NCI-H524 (cell line): ENCODE measurements around the gene ZSWIM4.
A peak's percentile ranks its signal among the peaks of the same experiment; 100 is the strongest.
"Not testable (repeated sequence)": the region's sequence is repeated elsewhere in the genome, so short reads cannot be mapped to it uniquely, and the experiment has no call there.

ENCODE experiments used
- DNase-seq, 2 experiments: peaks; one replicate each; lab custom pipeline; 2025; lab: John Stamatoyannopoulos, UW

The ZSWIM4 gene

GRCh38 chr19:13778398-13778797 is 16.8 kb upstream of the ZSWIM4 start:
- DNase-seq: no peak

DNA sequence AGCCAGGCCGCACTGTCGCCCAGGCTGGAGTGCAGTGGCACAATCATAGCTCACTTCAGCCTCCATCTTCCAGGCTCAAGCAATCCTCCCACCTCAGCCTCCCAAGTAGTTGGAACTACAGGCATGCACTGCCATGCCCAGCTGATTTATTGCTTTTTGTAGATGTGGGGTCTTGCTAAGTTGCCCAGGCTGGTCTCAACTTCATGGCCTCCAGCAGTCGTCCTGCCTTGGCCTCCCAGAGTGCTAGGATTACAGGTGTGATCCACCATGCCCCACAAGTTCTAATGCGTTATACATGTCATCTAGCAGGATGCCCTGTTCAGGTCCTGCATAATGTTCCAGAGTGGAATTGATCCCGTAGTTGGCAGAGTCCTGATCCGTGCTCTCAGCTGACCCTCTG is 16.4 kb upstream of the ZSWIM4 start:
- no peak for DNase-seq

- not testable (repeated sequence) for DNase-seq
Measured at GRCh38 chr19:13779794-13780193, 15.4 kb upstream of the ZSWIM4 start.

DNA sequence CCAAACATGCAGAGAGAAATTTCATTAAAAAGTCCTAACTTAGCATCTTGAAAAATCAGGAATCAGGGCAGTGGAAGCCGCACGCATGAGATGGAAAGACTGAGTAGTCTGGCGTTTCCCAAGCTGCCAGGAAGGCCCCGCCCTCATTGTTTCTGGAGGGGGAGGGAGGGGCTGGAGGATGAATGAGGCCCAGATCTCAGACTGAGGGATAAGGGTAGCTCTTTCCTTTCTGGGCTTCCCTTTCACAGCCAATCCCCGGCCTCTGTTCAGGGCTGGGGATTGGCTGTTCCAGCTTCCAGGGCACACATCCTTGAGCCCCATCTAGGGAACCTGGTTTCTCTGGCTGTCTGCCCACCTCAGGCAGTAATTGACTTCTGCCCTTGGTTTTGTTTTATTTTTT is 13.7 kb upstream of the ZSWIM4 start:
- peak in 1 of 2 experiments; percentile 55 for DNase-seq

- no peak for DNase-seq
Measured at GRCh38 chr19:13782537-13782936, 12.7 kb upstream of the ZSWIM4 start.

GRCh38 chr19:13783565-13784500 is 11.4 kb upstream of the ZSWIM4 start:
- DNase-seq: no peak

DNA sequence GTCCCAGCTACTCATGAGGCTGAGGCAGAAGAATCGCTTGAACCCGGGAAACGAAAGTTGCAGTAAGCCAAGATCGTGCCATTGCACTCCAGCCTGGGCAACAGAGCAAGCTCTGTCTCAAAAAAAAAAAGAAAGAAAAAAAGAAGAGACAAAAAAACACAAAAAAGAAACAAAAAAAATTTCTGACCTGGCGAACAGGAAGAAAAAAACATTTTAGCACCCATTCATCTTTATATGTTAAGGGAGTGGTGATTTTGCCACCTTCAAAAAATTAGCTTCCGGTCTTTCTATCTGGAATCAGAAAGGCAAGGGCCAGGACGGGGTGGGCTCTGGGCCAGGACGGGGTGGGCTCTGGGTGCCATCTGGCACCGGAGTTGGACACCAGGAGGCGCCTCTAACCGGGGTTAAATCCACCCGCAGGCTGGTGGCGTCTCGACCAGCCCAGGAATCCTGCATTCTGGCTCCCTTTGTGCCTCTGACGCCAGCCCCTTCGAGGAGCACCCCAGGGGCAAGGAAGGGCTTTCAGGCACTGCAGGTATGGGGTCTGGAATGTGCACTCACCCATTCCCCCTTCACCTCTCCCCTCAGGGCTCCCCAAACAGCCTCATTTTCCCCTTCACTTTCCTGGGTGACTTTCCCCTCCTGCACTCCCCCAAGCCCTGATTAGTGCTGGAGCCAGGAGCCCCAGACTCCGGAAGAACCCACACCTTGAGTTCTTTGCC is 10.4 kb upstream of the ZSWIM4 start:
- peak; percentile 47 to 66 for DNase-seq

DNA sequence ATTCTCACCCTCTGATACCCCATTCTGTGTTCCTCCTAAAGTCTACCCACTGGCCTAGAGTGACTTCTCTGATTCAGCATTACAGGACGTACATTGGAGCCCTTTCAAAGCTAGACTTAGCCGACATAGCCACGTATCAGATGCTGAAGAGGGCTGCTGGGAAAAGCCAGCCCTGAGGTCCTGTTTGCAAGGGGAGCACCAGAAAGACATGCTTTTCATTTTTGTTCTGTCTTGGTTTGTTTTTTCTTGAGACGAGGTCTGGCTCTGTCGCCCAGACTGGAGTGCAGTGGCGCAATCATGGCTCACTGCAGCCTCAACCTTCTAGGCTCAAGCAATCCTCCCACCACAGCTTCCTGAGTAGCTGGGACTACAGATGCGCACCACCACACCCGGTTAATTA is 6.3 kb upstream of the ZSWIM4 start:
- no peak for DNase-seq

GRCh38 chr19:13790354-13790753 is 4.9 kb upstream of the ZSWIM4 start:
- no peak for DNase-seq

DNA sequence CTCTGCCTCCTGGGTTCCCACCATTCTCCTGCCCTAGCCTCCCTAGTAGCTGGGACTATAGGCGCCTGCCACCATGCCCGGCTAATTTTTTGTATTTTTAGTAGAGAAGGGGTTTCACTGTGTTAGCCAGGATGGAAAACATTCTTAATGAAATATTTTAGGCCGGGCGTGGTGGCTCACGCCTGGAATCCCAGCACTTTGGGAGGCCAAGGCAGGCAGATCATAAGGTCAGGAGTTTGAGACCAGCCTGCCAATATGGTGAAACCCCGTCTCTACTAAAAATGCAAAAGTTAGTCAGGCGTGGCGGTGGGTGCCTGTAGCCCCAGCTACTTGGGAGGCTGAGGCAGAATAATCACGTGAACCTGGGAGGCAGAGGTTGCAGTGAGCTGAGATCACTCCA is 1.9 kb upstream of the ZSWIM4 start:
- not testable (repeated sequence) for DNase-seq

GRCh38 chr19:13794398-13794756 is 866 bp upstream of the ZSWIM4 start:
- no peak for DNase-seq

GRCh38 chr19:13795595-13796300 is 505 bp downstream of the ZSWIM4 start:
- peak; percentile 20 to 45 for DNase-seq

DNA sequence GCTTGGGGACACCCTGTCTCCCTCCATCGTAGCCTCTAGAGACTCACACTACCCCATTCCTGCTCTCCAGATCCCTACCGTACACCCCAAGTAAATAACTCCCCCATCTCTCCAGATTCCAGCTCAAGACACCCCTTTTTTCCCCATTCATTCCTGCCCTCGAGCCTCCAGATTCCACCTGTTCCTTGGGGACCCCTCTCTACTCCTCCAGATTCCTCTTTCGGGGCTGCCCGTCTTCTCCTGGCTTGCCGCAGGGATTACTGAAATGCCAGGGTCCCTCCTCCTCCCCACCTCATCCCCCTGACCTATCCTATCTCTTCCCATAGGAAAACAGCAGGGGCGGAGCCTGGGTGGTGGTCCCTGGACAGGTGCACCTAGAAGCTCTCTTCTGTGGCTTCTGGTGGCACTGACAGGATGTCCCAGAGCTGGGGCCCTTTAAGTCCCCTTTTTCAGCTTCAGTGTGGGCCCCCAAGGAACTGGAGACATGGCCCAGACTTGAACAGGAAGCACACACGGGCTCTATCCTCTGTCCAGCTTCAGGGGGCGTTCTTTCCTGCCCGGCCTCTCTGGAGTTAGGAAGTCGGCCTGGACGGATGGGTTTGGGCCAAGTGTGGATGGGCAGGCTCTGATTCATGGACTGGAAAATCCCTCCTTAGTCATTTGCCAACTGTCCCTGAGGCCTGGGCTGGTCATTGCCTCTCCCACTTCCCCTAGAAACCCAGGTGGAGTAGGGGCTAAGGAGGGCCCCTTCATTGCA is 1.2 kb downstream of the ZSWIM4 start:
- no peak for DNase-seq

DNA sequence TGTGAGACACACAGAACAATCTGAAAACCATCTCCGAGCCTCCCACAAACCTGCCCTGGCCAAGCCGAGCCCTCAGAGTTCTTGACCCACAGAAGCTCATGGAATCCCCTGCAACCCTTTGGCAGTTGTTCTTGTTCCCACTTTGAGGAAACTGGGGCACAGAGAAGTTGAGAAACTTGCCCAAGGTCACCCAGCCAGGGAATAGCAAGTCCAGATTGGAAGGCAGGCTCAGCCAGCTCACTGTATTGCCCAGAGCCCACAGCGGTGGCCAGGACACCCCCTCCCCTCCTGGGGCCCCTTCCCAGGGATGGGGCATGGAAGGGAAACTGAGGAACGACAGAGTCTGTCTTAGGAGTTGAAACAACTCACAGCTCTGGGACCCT is 1.8 kb downstream of the ZSWIM4 start:
- DNase-seq: no peak

DNA sequence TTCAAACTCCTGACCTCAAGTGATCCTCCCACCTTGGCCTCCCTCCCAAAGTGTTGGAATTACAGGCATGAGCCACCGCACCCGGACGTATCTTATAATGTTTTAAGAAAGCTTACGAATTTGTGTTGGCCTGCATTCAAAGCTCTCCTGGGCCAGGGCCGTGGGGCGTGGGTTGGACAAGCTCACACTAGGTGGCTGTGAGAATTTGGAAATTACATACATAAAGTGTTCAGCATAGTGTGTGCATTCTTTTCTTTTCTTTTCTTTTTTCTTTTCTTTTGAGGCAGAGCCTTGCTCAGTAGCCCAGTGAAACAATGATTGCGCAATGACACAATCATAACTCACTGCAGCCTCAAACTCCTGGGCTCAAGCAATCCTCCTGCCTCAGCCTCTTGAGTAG is 2.6 kb downstream of the ZSWIM4 start:
- DNase-seq: no peak

- no peak for DNase-seq
Measured at GRCh38 chr19:13799669-13800068, 4.4 kb downstream of the ZSWIM4 start.

- DNase-seq: no peak
Measured at GRCh38 chr19:13803038-13803437, 7.8 kb downstream of the ZSWIM4 start.

DNA sequence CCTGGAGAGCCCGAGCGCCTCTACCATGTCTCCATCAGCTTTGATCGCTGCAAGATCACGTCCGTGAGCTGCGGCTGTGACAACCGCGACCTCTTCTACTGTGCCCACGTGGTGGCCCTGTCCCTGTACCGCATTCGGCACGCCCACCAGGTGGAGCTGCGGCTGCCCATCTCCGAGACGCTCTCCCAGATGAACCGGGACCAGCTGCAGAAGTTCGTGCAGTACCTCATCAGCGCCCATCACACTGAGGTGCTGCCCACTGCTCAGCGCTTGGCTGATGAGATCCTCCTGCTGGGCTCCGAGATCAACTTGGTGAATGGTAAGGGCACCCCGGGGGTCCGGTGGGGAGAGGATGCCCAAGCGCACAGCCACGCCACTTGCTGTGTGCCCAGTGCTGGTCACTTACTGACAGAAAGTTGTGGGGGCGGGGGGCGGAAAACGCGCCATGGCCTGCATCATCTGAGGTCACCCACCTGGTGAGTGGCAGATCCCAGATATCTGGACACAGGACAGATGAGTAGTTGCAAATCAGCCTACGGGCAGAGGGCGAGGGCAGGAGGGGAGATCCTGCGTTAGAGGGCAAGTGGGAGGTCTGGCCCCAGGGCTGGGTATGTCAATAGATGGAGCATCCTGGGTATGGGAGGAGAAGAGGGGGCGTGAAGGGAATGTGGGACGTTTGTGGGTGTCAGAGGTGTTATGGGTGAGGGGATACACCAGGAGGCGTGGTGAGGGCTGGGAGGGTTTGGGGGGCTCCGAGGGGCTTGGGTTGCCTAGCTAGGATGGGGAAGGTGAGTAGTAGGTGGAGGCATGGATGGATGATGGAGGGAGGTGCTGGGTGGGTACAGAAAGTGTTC is 9.8 kb downstream of the ZSWIM4 start:
- no peak for DNase-seq

- DNase-seq: no peak
Measured at GRCh38 chr19:13806728-13807127, 11.5 kb downstream of the ZSWIM4 start.

DNA sequence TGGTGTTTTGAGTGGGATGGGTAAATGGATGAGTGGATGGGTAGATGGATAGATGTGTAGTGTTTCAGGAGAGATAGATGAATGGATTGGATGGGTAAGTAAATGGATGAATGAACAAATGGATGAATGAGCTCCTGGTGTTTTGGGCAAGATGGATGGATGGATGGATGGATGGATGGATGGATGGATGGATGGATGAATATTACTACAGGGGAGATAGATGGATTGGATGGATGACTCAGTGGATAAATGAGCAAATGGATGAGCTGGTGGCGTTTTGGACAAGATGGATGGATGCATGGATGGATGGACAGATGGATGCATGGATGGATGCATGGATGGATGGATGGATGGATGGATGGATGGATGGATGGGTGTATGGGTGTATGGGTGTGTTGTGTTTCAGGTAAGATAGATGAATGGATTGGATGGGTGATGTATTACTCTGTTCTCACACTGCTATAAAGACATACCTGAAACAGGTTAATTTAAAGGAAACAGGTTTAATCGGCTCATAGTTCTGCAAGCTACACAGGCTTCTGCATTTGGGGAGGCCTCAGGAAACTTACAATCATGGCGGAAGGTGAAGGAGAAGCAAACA is 12.3 kb downstream of the ZSWIM4 start:
- DNase-seq: no peak

GRCh38 chr19:13808856-13809255 is 13.6 kb downstream of the ZSWIM4 start:
- no peak for DNase-seq
